ENCODE results near the gene RAVER1.
"Not testable (repeated sequence)": the region's sequence is repeated elsewhere in the genome, so short reads cannot be mapped to it uniquely, and the experiment has no call there.

The RAVER1 gene

DNA sequence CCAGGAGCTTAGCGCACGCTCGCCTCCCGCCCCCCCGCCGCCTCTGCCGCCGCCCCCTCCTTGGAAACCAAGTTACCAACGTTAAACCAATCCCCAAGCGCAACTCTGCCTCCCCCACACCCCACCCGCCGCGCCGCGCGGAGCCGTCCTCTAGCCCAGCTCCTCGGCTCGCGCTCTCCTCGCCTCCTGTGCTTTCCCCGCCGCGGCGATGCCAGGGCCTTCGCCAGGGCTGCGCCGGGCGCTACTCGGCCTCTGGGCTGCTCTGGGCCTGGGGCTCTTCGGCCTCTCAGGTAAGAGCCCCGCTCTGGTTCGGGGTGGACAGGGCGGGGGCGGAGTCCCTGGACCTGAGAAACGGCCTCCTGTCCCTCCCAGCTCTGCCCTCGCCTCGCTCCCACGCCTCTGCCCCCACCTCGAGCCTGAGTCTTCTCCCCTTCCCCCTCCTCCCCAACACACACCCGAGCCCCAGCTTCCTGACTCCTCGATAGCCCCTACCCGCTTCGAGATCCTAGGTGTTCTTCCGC, 43.4 kb downstream of the RAVER1 start, which contains the start of gene ICAM5:
ICAM5 (plus strand) TSS at position 117 of the 521 bp plus-strand sequence; CDS start at position 209, 92 bp downstream.
- DNase-seq = peak in 2 of 3 experiments; percentile 91 to 92

DNA sequence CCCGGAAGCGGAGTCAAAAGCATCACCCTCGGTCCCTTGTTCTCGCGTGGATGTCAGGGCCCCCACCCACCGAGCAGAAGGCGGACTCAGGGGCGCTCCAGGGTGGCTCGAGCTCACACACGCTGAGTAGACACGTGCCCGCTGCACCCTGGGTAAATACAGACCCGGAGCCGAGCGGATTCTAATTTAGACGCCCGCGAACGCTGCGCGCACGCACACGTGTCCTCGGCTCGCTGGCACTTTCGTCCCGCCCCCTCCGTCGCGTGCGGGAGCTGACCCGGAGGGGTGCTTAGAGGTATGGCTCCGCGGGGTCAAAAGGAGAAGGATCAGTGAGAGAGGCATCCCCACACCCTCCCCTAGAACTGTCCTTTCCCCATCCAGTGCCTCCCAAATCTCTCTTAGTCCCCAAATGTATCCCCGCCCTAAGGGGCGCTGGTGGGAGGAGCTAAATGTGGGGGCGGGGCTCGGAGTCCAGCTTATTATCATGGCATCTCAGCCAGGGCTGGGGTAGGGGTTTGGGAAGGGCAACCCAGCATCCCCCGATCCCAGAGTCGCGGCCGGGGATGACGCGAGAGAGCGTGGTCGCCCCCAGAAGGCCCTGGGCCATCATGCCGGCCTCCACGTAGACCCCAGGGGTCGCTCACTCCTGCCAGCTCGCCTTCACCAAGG, 44.0 kb downstream of the RAVER1 start:
- peak in 2 of 3 experiments; percentile 92 to 94 for DNase-seq

DNA sequence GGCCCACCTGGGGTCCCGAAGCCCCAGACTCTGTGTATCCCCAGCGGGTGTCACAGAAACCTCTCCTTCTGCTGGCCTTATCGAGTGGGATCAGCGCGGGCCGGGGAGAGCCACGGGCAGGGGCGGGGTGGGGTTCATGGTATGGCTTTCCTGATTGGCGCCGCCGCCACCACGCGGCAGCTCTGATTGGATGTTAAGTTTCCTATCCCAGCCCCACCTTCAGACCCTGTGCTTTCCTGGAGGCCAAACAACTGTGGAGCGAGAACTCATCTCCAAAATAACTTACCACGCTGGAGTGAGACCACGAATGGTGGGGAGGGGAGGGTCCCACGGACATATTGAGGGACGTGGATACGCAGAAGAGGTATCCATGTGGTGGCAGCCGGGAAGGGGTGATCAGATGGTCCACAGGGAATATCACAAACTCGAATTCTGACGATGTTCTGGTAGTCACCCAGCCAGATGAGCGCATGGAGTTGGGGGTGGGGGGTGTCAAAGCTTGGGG, 44.6 kb downstream of the RAVER1 start:
- peak in 2 of 3 experiments; percentile 81 to 83 for DNase-seq

DNA sequence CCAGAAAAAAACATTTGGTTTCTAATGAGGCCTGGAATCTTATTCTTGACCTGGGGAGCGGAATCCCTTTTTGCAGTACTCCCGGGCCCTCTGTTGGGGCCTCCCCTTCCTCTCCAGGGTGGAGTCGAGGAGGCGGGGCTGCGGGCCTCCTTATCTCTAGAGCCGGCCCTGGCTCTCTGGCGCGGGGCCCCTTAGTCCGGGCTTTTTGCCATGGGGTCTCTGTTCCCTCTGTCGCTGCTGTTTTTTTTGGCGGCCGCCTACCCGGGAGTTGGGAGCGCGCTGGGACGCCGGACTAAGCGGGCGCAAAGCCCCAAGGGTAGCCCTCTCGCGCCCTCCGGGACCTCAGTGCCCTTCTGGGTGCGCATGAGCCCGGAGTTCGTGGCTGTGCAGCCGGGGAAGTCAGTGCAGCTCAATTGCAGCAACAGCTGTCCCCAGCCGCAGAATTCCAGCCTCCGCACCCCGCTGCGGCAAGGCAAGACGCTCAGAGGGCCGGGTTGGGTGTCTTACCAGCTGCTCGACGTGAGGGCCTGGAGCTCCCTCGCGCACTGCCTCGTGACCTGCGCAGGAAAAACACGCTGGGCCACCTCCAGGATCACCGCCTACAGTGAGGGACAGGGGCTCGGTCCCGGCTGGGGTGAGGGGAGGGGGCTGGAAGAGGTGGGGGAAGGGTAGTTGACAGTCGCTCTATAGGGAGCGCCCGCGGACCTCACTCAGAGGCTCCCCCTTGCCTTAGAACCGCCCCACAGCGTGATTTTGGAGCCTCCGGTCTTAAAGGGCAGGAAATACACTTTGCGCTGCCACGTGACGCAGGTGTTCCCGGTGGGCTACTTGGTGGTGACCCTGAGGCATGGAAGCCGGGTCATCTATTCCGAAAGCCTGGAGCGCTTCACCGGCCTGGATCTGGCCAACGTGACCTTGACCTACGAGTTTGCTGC, 46.3 kb downstream of the RAVER1 start, which contains the start of gene ICAM4:
ICAM4 (plus strand) TSS at position 153 of the 935 bp plus-strand sequence; CDS start at position 211, 58 bp downstream.
- no peak for DNase-seq

DNA sequence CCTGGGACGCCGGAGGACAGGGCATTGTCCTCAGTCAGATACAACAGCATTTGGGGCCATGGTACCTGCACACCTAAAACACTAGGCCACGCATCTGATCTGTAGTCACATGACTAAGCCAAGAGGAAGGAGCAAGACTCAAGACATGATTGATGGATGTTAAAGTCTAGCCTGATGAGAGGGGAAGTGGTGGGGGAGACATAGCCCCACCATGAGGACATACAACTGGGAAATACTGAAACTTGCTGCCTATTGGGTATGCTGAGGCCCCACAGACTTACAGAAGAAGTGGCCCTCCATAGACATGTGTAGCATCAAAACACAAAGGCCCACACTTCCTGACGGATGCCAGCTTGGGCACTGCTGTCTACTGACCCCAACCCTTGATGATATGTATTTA, 47.9 kb downstream of the RAVER1 start:
- no peak for DNase-seq

DNA sequence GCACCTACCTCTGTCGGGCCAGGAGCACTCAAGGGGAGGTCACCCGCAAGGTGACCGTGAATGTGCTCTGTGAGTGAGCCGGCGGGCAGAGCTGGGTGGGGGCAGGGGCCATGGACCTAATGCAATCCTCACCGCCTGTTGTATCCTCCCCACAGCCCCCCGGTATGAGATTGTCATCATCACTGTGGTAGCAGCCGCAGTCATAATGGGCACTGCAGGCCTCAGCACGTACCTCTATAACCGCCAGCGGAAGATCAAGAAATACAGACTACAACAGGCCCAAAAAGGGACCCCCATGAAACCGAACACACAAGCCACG, 48.4 kb downstream of the RAVER1 start:
- DNase-seq = no peak

DNA sequence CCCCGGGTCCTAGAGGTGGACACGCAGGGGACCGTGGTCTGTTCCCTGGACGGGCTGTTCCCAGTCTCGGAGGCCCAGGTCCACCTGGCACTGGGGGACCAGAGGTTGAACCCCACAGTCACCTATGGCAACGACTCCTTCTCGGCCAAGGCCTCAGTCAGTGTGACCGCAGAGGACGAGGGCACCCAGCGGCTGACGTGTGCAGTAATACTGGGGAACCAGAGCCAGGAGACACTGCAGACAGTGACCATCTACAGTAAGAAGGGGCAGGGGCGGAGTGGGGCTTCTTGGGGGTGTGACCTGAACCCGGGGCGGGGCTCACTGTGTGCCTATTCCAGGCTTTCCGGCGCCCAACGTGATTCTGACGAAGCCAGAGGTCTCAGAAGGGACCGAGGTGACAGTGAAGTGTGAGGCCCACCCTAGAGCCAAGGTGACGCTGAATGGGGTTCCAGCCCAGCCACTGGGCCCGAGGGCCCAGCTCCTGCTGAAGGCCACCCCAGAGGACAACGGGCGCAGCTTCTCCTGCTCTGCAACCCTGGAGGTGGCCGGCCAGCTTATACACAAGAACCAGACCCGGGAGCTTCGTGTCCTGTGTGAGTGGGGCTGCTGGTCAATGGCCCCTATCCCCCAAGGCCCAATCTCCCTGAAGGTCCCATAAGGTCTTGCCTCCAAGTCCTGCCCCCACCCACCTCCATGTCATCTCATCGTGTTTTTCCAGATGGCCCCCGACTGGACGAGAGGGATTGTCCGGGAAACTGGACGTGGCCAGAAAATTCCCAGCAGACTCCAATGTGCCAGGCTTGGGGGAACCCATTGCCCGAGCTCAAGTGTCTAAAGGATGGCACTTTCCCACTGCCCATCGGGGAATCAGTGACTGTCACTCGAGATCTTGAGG, 49.0 kb downstream of the RAVER1 start:
- DNase-seq = no peak

DNA sequence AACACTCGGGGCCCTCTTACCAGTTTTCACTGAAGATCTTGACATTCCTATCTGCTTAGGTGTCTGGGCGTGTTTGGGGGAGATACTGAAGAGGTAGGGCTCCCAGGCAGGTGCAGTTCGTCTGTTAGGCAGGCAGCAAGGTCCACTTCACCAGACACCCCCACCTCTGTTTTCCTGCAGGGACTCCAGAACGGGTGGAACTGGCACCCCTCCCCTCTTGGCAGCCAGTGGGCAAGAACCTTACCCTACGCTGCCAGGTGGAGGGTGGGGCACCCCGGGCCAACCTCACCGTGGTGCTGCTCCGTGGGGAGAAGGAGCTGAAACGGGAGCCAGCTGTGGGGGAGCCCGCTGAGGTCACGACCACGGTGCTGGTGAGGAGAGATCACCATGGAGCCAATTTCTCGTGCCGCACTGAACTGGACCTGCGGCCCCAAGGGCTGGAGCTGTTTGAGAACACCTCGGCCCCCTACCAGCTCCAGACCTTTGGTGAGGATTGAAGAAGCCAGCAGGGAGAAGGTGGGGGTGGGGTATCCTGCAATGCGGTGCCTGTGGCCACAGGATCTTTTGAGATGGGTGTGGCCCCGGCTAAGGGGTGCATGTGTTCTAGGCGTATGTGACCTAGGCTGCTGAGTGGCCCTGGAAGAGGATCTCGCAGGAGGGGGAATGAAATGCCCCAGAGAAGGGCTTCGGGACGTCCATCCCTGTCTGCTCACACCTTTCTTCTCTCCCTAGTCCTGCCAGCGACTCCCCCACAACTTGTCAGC, 49.8 kb downstream of the RAVER1 start:
- no peak for DNase-seq

DNA sequence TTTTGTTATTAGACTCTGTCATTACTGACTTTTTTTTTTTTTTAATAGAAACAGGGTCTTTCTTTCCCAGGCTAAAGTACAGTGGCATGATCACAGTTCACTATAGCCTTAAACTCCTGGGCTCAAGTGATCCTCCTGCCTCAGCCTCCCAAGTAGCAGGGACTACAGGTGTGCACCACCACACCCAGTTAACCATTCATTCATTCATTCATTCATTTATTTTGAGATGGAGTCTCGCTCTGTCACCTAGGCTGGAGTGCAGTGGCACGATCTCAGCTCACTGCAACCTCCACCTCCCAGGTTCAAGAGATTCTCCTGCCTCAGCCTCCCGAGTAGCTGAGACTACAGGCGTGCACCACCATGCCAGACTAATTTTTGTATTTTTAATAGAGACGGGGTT, 51.3 kb downstream of the RAVER1 start:
- DNase-seq = not testable (repeated sequence)

DNA sequence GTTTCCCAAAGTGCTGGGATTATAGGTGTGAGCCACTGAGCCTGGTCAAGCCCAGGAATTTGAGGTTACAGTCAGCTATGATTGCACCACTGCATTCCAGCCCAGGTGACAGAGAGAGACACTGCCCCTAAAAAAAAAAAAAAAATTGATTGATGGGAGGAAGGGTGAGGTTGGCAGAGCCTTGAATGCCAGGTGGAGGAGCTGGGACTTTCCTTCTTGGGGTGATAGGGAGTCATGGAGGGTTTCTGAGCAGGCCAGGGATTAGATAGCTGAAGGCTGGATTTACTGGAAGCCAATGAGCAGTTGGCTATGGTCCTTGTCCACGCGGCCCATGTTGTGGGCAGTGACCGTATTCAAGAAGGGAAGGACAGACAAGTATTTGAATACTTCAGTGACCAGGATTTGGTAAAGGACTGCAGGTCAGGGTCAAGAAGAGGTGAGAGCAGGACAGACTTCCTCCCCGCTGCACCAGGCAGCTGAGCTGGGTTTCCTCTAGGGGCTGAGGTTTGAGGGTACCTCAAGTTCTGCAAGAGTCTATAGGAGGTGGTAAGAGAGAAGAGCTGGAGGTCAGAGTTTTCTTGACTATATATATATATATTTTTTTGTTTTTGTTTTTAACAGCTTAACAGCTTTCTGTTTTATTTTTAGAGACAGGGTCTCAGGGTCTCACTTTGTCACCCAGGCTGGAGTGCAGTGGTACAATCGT, 53.4 kb downstream of the RAVER1 start:
- no peak for DNase-seq

DNA sequence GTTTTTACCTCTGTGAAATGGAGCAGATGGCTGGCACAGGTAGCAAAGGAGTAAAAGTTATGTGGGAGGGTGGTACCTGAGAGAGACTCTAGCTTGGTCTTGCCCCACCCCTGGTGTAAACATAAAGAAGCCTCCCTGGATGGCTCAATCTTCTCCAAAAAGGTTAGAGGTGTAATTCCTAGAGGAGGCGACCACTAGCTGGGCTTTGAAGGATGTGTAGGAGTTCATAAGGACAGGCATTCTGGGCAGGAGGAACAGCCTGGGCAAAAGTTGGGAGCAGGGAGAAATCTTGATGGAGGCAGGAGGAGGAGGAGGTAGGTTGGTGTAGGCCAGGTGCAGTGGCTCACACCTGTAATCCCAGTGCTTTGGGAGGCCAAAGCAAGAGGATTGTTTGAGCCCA, 54.4 kb downstream of the RAVER1 start:
- no peak for DNase-seq

DNA sequence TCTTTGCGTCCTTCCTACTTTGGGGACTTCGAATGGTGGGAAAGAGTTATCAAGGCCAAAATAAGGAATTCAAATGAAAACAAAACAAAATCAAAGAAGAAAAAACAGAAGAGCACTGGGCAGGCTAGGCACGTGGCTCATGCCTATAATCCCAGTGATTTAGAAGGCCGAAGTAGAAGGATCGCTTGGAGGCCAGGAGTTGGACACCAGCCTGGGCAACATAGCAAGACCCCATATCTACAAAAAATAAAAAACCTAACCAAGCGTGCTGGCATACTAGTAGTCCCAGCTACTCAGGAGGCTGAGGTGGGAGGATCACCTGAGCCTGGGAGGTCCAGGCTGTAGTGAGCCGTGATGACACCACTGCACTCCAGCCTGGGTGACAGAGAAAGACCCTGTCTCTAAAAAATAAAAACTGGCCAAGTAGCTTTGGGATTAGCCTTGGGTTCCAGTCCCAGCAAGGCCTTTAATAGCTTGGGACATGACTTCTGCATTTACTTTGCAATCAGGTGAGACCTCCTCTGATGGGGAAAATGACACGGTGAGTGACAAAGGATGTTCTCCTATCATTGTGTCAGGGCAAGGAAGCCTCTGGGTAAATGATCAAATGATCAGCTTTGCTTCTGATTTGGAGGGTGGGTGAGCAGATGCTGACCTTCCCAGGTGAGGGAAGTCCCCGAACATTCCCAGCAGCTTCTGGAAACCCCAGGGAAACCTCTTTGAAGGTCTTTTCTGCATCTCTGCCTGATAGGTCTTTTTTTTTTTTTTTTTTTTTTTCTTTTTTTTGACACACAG, 55.3 kb downstream of the RAVER1 start:
- DNase-seq = no peak

DNA sequence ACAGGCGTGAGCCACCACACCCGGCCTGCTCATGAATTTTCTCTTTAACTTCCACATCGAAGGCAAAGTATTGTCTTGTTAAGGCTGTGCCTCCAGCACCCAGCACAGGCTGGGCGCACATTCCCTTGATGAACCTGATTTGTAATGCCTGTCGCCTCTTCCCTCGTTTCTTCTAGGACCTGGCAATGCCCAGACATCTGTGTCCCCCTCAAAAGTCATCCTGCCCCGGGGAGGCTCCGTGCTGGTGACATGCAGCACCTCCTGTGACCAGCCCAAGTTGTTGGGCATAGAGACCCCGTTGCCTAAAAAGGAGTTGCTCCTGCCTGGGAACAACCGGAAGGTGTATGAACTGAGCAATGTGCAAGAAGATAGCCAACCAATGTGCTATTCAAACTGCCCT, 58.7 kb downstream of the RAVER1 start:
- DNase-seq = no peak

DNA sequence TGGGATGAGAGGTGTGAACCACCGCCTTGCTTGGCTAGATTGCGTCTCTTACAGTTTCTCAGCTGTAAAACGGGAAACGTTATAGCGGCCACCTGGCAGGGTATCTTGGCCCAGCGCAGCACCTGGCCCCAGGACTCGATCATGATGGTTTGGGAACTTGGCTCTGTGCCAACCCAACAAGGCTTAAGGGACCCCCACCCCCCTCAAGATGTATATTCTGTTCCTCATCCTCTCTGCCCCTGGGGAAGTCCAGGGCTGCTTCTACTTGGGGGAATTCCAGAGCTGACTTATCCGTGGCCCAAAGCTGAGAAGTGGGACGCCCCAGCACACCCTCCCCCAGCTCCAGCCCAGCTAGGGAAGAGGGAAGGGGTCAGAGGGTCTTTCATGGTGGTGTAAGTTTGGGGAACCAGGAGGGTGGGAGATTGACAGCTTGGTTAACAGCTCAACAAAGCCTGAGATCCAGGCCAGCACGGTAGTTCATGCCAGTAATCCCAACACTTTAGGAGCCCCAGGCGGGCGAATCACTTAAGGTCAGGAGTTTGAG, 61.7 kb downstream of the RAVER1 start:
- no peak for DNase-seq

DNA sequence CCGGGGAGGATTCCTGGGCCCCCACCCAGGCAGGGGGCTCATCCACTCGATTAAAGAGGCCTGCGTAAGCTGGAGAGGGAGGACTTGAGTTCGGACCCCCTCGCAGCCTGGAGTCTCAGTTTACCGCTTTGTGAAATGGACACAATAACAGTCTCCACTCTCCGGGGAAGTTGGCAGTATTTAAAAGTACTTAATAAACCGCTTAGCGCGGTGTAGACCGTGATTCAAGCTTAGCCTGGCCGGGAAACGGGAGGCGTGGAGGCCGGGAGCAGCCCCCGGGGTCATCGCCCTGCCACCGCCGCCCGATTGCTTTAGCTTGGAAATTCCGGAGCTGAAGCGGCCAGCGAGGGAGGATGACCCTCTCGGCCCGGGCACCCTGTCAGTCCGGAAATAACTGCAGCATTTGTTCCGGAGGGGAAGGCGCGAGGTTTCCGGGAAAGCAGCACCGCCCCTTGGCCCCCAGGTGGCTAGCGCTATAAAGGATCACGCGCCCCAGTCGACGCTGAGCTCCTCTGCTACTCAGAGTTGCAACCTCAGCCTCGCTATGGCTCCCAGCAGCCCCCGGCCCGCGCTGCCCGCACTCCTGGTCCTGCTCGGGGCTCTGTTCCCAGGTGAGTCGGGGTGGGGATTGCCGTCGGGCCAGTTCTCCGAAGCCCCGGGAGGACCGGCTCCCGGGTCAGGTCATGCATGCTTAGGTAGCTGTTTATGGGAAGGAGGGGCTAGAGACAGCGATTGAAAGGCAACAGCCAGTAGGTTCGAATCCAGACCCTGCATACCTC, 62.5 kb downstream of the RAVER1 start, which contains the start of gene ICAM1:
ICAM1 (plus strand) TSS at position 505 of the 779 bp plus-strand sequence; CDS start at position 545, 40 bp downstream.
- peak in 2 of 3 experiments; percentile 43 to 62 for DNase-seq

DNA sequence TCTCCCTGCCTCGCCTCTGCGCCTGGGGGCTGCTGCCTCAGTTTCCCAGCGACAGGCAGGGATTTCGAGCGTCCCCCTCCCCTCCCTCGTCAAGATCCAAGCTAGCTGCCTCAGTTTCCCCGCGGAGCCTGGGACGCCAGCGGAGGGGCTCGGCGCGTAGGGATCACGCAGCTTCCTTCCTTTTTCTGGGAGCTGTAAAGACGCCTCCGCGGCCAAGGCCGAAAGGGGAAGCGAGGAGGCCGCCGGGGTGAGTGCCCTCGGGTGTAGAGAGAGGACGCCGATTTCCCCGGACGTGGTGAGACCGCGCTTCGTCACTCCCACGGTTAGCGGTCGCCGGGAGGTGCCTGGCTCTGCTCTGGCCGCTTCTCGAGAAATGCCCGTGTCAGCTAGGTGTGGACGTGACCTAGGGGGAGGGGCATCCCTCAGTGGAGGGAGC, 63.1 kb downstream of the RAVER1 start:
- DNase-seq = peak in 1 of 3 experiments; percentile 48

DNA sequence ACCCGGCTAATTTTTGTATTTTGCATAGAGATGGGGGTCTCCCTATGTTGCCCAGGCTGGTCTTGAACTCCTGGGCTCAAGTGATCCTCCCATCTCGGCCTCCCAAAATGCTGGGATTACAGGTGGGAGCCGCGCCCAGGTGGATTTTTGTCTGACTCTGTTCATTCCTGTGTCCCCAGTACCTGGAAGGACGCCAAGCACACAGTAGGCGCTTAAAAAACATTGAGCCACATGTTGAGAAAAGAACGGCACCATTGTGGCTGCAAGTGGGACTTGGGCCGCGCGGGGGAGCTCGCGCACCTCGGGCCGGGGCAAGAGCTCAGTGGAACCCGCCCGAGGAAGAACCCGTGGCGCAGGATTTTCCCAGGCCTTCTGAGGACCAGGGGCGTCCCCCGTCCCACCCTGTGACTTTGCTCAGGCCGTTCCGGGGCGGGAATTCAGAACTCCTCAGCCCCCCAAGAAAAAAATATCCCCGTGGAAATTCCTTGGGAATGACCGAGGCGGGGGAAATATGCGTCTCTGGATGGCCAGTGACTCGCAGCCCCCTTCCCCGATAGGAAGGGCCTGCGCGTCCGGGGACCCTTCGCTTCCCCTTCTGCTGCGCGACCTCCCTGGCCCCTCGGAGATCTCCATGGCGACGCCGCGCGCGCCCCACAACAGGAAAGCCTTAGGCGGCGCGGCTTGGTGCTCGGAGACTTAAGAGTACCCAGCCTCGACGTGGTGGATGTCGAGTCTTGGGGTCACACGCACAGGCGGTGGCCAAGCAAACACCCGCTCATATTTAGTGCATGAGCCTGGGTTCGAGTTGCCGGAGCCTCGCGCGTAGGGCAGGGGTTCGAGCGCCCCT, 63.8 kb downstream of the RAVER1 start:
- DNase-seq = peak; percentile 29 to 85 (median 68)

DNA sequence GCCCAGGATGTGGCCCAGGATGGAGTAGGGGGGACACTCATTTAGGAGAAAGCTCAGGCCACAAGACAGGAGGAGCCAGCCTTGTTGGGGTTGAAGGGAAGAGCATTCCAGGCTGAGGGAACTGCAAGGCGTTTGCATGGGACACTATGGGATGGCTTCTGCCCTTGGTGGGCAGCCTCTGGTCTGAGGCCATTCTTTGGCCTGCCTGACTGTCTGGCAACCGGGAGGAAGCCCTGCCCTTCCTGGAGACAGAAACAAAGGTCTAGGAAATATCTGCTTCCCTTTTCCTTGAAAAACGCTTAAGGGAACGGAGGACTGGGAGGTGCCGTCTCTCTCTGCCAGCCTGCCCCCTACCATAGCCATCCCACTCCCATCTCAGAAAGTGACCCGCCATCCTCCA, 65.3 kb downstream of the RAVER1 start:
- DNase-seq = no peak

Data from NCI-H1417 (cell line).